GM04503 (cell line): Measurements from ENCODE around the gene MYO1B.

Source experiments
- DNase-seq: peaks from one replicate; pipeline ENCODE4 v3.0.0-alpha.2; 2012; ENCODE audit warnings: low read depth

The MYO1B gene

DNA sequence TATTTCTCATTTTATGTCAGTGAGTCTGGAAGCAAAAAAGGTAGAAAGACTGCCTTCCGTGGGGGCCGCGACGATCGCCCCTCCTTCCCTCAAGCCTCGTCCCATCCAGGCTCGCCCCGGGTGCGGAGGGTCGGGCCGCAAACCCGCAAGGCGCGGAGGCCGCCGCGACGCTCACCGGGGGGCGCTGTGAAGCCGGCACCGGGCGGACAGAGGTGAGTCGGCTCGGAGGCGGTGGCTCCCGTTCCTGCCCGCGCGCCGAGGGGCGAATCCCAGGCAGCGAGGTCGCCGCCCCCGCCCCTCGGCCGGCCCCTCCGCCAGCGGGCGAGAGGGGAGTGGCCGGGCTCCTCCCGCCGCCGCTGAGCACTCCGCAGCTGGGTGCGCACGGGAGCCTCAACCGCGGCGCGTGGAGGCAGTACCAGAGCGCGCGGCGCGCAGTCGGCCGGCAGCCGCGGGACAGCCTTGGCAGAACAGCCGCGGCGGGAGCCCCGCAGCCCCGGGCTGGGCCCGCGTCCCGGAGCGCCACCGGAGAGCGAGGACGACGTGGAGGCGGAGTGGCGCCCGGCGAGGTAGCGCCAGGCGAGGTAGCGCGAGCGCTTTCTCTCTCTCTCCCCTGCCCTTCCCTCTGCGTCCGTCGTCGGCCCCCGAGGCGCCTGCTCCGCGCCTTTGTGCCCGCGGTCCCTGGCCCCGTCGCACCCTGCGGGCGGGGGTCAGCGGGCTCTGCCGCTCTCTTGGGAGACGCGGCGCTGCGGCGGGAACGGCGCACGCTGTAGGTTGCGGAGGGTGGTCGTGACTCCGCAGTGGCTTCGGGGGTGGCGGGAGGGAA lies at the start of gene MYO1B:
MYO1B (plus strand) TSS at position 359 of the 823 bp plus-strand sequence. CDS start 31,492 bp downstream, outside the sequence.
- no peak for DNase-seq

DNA sequence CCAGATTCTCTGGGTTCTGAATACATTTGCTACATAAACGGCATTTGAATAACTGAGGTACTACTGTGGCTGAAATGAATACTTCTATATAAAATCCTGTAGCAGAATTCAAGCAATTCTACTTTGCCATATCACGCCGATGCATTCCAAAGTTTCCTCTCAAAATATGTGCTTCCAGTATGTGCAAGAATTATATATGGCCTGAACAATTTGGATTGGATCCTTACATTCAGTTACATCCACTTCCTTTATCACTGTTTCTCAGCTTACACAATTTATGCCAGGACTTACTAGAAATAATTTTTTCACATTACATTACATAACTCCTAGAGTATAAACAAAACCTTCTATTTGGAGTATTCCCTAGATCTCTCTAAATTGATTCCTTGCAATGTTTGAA lies 48.1 kb upstream of the MYO1B start:
- DNase-seq = no peak

DNA sequence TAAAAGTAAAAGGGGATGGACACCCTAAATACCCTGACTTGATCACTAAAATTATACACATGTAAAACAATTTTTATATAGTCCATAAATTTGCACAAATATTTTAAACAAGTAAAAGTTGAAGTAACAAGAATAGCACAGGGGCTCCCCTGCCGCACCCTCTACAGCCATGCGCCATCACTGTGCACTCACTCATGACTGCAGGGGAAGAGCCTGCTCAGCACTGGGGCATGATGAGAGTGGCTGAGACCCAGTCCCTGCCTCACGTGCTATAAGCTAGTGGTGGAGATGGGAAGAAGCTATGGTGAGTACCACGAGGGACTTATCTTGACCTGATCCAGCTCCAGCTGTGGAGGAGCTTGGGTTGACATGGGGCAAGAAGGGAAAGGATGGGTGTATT lies 46.9 kb upstream of the MYO1B start:
- no peak for DNase-seq

DNA sequence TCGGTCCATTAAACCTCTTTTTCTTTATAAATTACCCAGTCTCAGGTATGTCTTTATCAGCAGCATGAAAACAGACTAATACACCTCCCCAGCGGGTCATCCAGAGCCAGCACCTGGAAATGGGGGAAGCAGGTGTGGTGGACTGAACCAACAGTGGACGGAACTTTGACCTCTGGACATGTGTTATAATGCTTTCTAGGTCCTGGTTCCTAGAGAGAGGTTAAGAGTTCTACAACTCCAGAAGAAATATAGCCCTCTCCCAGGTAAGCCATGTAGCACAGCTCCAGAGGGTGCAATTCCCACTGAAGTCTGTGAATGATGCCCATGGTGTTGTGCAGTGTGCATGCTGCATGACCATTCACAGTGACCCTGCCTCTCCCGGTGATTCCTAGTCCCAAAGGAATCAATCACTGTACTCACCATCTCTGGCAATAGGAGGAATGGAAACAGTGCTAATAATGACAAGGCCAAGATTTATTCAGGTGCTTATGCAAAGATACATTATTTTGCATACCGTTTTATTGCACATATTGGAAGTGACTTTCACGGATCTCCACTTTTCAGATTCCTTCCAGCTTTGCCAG lies 45.2 kb upstream of the MYO1B start:
- DNase-seq = no peak

DNA sequence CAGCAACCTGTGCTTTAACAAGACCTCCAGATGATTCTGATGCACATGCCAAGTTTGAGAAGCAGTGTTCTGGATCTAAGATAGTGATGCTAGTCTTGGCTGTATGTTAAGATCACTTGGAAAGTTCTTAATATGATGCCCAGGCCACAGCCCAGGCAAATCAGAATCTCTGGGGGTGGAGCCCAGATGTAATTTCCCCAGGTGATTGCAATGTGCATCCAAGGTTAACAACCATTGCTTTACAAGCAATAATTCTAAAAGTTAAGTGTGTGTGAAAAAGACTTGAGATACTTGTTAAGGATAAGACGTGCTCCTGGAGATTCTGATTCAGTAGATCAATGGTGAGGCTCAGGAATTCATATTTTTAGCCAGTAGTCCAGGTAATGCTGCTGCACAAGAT lies 44.3 kb upstream of the MYO1B start:
- DNase-seq = no peak

DNA sequence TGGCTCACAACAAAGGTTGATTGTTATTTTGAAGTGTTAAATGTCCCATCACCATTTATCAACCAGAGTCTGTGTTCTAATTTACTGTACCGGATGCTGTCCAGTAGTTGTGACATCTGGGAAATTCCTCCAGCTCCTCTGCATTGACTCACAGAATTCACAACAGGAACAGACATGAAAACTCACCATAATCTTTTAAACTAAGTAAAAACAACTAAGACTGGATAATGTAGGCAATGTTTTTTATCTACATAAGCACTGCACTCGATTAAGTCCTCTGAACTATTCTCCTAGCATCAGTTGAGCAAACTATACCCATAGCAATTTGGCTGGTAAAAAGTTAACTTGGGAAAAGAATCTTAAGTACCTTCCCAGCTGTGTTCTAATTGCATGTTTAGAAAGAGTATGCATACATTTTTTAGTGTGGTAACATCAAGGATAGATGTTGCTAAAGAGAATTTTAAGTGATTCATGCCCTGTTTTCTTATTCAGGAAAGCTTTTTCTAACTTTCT lies 42.9 kb upstream of the MYO1B start:
- DNase-seq = peak; percentile 68

DNA sequence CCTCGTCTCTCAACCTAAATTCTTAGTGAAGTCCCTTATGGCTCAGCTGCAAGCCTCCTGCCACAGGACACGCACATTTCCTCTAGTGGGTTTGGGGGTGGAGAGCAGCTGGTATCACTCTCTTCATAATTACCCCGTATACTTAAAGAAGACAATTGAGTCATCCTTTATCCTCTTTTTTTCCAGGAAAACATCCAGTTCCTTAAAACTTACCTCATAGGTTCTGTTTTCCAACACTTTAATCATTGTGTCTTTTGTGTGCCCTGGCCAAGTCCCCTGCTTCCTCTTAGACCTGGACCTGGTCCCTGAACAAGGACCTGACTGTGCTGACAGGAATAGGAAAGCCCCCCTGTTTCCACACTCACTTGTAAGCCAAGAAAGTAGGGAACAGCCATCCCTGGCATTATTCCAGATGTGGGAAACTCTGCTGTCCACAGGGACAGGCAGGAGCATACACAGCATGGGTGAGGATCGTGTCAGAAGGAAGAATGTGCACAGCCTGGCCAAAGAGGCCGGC lies 42.3 kb upstream of the MYO1B start:
- DNase-seq = peak; percentile 53

DNA sequence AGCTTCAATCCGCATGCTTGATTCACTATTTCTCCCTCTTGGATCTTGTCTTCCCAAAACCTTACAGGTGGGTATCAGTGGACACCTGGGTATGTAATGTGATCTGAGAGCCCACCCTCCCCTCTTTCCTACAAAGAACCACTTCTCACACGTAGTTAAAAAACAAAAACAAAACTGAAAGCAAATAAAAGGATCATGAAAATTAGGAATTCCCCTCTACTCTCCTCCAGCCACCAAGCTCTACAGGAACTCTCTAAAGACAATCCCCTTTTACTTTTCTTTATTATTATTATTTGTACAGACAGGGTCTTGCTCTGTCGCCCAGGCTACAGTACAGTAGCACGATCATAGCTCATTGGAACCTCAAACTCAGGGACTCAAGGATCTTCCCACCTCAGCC lies 40.8 kb upstream of the MYO1B start:
- DNase-seq = no peak

DNA sequence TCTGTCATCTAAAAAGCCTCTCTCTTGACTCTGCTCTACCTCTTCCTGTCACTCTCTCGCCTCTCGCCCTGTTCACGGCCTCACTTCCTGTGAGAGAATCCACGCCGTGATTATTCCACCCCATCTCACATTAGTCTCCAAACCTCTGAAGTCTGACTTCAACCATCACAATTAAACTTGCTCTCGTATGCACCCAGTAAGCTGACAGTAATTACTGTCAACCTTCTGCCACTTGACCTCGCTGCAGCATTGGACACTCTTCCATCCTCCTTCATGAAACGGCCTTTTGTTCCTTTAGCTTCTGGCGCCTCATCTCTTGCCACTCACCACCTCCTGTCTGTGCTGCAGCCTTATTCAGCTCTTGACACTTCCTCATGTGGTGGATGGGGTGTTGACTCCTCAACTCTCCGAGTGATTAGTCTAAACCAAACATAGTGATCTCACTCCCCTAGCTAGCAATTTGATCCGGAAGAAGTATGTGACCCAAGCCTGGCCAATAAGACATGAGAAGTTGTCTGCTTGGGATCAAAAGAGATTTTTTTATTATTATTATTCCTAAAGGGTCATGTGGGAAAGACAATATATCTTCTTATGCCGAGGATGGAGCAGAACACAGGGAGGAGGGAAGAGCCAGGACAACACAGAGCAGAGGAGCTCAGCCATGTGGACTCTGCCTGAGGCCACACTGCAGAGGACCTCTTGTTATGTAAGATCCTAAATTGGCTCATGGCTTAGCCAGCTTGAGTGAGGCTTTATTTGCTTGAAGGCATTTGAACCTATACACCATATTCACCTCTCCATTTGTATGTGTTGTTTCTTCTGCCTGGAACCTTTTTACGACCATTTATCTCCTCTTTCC lies 38.4 kb upstream of the MYO1B start:
- DNase-seq = no peak

DNA sequence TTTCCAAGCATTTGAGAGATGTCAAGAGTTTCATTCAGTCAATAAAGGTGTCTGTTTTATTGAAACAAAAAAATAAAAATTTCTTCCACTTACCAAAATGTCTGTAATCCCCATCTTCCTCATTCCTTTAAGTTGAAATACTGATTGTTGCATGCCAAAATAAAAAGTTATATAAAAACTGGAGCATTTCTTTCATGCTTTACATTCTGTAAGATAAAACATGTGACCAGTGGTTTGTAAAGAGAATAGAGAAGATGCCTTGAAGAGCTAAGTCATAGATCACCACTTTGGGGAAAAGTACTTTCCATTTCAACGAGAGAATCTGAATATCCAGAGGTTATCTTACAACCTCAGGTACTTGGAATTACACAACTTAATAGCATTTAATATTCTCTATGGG lies 35.9 kb upstream of the MYO1B start:
- DNase-seq = no peak

DNA sequence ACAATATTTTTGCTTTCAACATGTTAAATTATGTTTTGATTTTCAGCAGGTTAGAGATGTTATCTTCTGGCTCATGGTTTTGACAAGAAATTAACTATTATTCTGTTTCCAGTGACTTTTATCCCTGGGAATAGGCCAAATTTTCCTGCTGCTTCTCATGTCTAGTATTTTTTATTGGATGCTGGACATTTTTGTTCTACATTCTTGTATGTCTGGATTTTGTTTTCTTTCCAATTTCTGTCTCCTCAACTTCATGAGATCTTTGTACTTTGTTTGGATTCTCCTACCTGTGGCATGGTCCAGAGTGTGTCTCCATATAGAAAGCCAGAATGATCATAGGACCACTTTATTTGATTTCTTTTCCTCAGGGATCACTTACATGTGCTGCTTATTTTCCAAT lies 33.1 kb upstream of the MYO1B start:
- no peak for DNase-seq

DNA sequence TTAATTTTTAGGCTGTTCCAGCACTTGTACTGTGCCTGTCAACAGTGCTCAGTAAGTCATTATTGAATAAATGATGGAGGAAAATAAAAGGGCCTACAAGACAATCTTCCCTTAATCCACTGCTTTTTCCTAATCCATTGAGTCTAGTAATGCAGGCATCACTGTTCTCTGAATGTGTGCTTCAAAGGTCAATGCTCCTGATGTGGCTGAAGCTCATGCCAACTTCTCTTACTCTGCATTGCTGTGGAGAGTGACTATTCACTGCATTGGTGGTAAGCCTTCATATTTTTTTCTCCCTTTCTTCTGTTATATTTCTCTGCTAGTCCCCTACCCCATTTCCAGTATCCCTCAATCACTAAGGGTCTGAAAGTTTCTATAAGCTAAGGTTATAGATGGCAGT lies 31.9 kb upstream of the MYO1B start:
- DNase-seq = no peak

DNA sequence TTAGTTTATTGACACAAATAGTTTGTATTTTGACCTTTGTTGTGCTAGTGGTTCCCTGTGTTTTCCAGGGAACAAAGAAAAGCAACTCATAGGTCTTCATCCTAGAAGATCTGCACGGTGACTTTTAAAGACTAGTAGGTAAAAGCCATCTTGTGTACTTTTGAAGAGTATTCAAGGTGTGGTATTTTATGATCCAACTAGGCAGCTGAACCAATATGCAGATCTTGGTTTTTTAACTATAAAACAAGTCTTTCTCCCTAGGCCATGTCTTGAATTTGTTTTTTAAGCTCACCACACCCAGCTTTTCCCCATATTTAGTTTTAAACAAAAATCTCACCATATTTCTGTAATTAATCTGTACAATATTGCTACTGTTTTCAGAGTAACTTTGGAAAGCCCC lies 30.0 kb upstream of the MYO1B start:
- no peak for DNase-seq

DNA sequence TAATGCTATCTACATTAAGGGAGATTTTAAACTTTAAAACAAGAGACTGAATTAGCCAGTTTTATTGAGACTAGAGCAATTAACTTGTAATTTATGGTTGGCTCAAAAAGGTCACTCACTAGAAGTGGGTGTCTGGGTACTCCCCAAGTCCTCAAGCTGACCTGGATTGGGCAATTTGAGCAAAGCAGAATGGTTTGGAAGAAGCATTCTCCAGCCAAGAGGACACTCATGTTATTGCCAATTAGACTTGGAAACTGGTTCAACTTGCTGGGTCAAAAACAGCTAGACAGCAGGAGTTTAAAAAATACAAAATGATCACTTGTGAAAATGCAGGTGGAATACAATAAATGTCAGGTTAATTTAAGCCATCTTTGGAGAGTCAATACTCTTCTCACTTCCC lies 29.5 kb upstream of the MYO1B start:
- no peak for DNase-seq

DNA sequence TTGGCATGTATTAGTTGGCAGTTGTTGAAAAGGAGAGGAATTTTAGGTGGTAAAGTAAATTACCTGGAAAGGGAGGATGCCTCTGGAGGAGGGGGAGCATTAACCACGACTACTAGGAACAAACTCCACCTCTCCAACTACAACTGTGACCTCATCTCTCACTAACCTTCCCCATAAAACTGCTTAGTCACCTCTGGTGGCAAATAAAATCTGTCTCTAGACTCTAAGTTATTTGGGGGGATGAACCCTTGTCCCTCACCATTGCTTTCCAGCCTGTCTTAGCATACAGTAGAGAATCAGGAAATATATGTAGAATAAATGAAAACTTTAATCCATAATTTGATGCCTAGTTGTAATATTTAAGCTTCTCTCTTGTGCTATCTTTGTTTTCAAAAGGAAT lies 27.6 kb upstream of the MYO1B start:
- DNase-seq = peak; percentile 47

DNA sequence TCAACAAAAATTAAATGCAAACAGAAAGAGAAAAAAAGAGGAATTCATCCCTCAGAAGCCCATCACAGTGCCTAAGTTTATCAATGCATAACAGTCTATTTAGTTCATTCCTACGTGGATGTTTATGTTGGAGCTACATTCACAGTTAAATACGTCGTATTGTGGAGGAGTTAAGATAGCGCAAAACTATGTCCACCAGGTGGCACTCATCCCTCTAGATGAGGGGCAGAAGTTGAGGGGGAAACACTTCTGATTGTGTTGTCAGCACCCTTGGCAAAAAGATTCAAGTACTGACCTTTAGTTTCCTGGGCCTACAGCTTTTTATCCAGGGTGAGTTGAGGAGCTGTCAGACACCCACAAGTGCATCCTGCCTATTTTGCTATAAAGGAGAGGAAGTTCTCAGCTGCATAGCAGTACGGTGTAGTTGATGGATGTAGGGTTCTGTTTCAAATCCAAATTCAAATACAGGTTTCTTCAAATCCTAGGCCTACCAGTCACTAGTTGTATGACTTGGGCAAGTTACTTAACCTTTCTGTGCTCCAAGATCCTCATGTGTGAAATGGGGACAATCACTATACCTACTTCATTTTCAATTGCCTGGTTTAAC lies 26.8 kb upstream of the MYO1B start:
- DNase-seq = no peak

DNA sequence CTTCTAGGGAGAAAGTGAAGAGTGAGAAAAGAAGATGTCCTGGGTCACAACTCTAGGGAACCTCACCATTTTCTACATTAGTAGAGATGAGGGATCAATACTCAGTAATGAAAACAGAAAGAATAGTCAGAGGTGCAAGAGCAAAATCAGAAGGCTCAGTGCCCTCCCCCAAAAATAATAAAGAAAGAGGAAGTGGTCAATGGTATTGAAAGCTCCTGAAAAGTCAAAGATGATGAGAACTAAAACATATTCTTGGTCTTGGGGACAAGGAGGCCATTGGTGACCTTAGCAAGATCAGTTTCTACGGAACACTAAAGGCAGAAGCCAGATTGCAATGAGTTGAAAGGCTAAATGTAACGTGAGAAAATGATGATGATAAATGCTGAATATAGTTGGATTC lies 24.5 kb upstream of the MYO1B start:
- no peak for DNase-seq

DNA sequence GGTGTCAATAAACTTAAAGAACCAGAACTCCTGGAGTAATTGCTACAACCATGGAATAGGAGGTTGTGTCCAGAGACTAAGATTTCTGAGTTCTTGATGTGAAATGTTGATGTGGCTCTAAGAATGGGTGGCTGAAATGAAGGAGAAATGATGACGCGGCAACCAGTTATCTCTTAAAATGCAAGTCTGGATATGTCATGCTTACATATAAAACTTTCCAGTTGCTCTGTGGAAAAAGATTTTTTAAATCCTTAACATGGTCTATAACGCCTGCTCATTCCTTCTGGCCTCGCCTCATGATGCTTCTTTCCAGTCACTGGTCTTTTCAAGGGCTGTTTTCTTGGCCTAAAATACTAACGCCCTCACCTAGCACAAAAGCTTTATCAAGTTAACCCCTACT lies 23.5 kb upstream of the MYO1B start:
- no peak for DNase-seq

DNA sequence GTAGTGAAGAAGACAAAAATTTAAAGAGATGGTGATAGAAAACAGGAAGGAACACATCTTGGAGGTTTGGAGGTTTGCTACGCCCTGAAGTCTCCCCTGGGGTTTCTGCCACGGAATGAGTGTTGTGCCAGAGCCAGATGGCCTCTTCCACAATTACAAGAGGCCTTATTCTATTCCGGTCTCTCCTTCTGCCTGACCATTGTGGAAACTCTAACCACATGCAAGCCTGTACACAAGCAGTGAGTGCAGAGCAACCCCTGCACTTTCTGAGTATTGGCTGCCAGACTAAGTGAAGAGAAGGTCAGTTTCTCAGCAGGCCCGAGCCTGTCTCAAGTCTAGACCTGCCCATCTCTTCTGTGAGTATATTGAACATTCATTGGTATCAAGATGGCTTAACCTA lies 22.7 kb upstream of the MYO1B start:
- DNase-seq = no peak

DNA sequence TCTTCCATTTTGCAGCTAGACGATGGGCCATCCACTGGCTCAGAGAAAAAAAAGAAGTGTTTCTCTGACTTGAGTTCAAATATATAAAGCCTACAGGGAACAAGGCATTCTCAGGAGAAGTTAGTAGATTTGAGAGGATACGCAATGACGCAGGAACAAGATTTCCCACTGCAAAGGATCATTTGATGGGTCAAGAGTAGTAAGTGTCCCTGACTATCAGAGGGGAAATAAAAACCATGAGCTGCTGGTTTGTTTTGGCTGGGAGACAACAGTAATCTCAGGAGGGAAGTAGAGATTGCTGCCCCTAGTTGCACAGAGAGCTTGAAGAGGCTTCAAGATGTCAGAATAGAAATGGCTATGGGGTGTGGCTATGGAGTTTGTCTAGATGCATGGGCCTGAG lies 22.3 kb upstream of the MYO1B start:
- no peak for DNase-seq

DNA sequence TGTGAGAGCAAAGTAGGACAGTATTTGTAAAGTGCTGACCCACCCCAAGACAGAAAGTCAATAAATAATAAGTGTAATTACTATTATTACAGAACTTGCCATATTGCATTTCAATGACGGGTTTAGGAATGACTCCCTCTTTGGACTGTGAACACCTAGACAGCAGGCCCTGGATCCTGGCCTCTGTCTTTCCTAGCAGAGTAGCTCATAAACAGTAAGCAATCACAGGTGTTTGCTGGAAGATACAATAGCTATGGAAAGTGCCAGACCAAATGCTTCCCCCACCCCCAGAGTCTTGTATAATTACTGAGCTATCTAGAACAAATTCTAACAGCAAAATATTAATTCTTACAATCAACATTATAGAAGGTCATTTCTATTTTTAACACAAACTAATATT lies 20.1 kb upstream of the MYO1B start:
- DNase-seq = no peak

DNA sequence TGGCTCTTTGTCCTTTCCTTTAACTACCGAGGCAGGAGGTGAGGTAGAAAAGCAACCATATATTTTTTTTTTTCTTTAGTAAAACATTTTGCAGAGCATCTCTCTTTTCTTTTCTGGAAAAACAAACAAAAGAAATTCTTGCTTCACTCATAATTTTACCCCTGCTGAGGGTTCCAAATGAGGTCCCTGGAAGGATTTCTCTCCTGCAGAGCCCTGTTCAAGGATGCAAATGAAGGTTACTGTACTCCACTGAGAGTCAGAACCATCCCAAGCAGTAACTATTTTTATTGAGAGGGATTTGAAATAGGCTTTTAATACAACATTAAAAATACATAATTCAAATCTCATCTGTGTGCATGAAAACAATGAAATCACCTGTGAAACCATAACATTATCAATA lies 19.5 kb upstream of the MYO1B start:
- DNase-seq = no peak
